Body of pancreas (tissue), 4 donors: ENCODE data around the gene RPTOR.
A peak's percentile ranks its signal among the peaks of the same experiment; 100 is the strongest.

Source experiments
- POLR2A ChIP-seq, 3 donors: fragments of 450-650 bp; IDR thresholded peaks; one replicate each; pipeline ENCODE4 v1.6.1; 2016; ENCODE audit warnings: antibody characterized with exemption in 3 of 3, mild to moderate bottlenecking in 2 of 3
- TF ChIP-seq, protein P1 (sequence below), 7 experiments: fragments of 450-650 bp in 4 of 7; fragments of 200-600 bp in 3 of 7; sonication (generic) in 3 of 7; IDR thresholded peaks; one replicate each; pipeline ENCODE4 v1.5.1; 2016 to 2019; ENCODE audit warnings: antibody characterized with exemption in 7 of 7

DNA sequence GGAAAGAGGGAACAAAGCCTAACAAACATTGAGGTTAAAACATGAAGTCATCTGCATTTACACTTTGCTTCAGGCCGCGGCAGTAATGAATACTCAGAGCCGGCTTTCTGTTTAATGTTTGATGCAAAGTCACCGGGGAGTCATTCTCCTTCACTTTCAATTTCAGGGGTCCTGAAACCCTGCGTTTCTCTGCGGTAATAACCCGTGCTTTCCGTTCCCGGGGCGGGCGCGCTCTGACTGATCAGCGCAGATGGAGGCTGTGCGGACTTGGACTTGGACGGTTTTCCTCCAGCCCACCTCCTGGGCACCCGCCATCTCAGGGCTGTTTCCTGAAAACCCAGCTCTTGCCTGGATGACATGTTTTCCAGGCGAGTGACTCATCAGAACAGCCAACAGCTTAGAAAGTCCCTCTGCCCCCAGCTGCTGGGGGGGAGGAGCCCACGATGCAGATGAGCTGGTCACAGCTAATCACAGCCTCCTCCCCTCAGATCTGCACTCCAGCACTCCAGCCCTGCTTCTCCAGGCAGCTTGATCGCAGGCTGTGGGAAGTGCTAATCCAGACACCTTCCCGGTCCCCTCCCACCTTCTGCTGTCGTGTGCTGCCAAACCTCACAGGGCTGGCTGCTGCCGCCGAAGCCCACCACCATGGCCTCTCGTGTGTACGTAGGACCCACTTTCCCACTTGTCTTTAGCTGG, 288.4 kb downstream of the RPTOR start:
- TF ChIP-seq POLR2A (IDR thresholded peaks at IDR 0.05): peak; percentile 26 to 83 (median 77)
- TF ChIP-seq, protein P1, sequence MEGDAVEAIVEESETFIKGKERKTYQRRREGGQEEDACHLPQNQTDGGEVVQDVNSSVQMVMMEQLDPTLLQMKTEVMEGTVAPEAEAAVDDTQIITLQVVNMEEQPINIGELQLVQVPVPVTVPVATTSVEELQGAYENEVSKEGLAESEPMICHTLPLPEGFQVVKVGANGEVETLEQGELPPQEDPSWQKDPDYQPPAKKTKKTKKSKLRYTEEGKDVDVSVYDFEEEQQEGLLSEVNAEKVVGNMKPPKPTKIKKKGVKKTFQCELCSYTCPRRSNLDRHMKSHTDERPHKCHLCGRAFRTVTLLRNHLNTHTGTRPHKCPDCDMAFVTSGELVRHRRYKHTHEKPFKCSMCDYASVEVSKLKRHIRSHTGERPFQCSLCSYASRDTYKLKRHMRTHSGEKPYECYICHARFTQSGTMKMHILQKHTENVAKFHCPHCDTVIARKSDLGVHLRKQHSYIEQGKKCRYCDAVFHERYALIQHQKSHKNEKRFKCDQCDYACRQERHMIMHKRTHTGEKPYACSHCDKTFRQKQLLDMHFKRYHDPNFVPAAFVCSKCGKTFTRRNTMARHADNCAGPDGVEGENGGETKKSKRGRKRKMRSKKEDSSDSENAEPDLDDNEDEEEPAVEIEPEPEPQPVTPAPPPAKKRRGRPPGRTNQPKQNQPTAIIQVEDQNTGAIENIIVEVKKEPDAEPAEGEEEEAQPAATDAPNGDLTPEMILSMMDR (IDR thresholded peaks at IDR 0.05): no peak
